Panc1 (cell line): Measurements from ENCODE around the gene MTR. TPM values are rescaled to one million over a fixed set of nuclear protein-coding genes. Genes with fewer than 3 reads are reported as not detected.

Experiments
- ATAC-seq: fragments of 200-7000 bp; cut with Tn5 transposase; 2 replicates; pipeline ENCODE4 v1.9.1; 2020; ENCODE audit warnings: mild to moderate bottlenecking, moderate library complexity
- BruUV-seq: library from RNA; stranded (reverse); fragments of 400-500 nt; replicated peaks from 2 replicates; lab custom pipeline; 2021; lab: Mats Ljungman, UMichigan
- CTCF ChIA-PET: fragments of 300-600 bp; sonication (Branson Sonifier 250); formaldehyde crosslinking; loops from one replicate; lab custom pipeline; 2022; ENCODE audit warnings: antibody characterized with exemption; lab: Charles Lee
- POLR2A ChIA-PET: fragments of 300-600 bp; sonication (Branson Sonifier 250); formaldehyde crosslinking; loops from one replicate; lab custom pipeline; 2022; ENCODE audit warnings: antibody characterized with exemption; lab: Charles Lee
- DNase-seq: peaks from one replicate; pipeline ENCODE4 v3.0.0-alpha.2; 2010; ENCODE audit warnings: low read depth, low spot score
- H3K27ac ChIP-seq: 2 replicates; pipeline ENCODE4 v1.5.1; 2011; ENCODE audit warnings: mild to moderate bottlenecking, low read length, inconsistent platforms
- H3K27me3 ChIP-seq: fragments of 200-500 bp; sonication (Bioruptor generic); 2 replicates; pipeline ENCODE4 v1.6.0; 2014; ENCODE audit warnings: low read length, inconsistent platforms; ENCODE audit not compliant: control insufficient read depth, insufficient read depth
- H3K36me3 ChIP-seq: fragments of 200-500 bp; sonication (Bioruptor generic); 2 replicates; pipeline ENCODE4 v1.5.1; 2014; ENCODE audit warnings: inconsistent platforms, mild to moderate bottlenecking, low read length, moderate library complexity; ENCODE audit not compliant: control insufficient read depth, insufficient read depth
- H3K4me1 ChIP-seq: 2 replicates; pipeline ENCODE4 v1.5.1; 2011; ENCODE audit warnings: inconsistent platforms, mild to moderate bottlenecking, low read length, moderate library complexity; ENCODE audit not compliant: control insufficient read depth, insufficient read depth
- H3K4me3 ChIP-seq, 2 experiments: 2 replicates each; pipeline ENCODE4 v1.5.1; 2011 to 2012; ENCODE audit warnings: low read depth in 2 of 2, low read length in 2 of 2, mild to moderate bottlenecking in 2 of 2, inconsistent platforms in 1 of 2, moderate library complexity in 1 of 2
- H3K9me3 ChIP-seq: fragments of 200-500 bp; sonication (Bioruptor generic); 2 replicates; pipeline ENCODE4 v1.5.1; 2014; ENCODE audit warnings: low read depth, mild to moderate bottlenecking, inconsistent platforms, low read length, moderate library complexity; ENCODE audit not compliant: control insufficient read depth, insufficient read depth
- POLR2AphosphoS5 ChIP-seq: IDR thresholded peaks from 2 replicates; pipeline ENCODE4 v1.6.1; 2012; ENCODE audit warnings: mild to moderate bottlenecking, low read depth, low read length, moderate library complexity
- SIN3A ChIP-seq: IDR thresholded peaks from 2 replicates; pipeline ENCODE4 v1.6.1; 2012; ENCODE audit warnings: low read depth, mild to moderate bottlenecking, low read length, moderate library complexity, borderline replicate concordance; ENCODE audit not compliant: insufficient read depth
- TCF7L2 ChIP-seq: IDR thresholded peaks from 2 replicates; pipeline ENCODE4 v1.6.1; 2011; ENCODE audit warnings: mild to moderate bottlenecking, low read depth, low read length, inconsistent platforms
- in situ Hi-C: cut with HindIII; loops from 2 replicates; pipeline ENCODE4 v1.10.0; 2016; ENCODE audit warnings: low sequenced_read_pairs, low pct_unique_long_range_greater_than_20kb
- intact Hi-C: fragments of 100-400 bp; cut with micrococcal nuclease; formaldehyde crosslinking; loops from one replicate; pipeline ENCODE4 v1.10.0; 2022; ENCODE audit not compliant: unreplicated experiment
- total RNA-seq: library from RNA; stranded (reverse); gene quantifications from one replicate; pipeline ENCODE4 v1.2.1, GENCODE V29; 2021; ENCODE audit not compliant: unreplicated experiment
- TF ChIP-seq, protein P1 (sequence below), 2 experiments: IDR thresholded peaks; 2 replicates each; pipeline ENCODE4 v1.6.1; 2011 to 2012; ENCODE audit warnings: low read depth in 2 of 2, control low read depth in 1 of 2, low read length in 1 of 2, mild to moderate bottlenecking in 1 of 2, moderate library complexity in 1 of 2; ENCODE audit not compliant: insufficient read depth in 1 of 2
- TF ChIP-seq, protein P2 (sequence below): fragments of 450-650 bp; IDR thresholded peaks from 2 replicates; pipeline ENCODE4 v1.5.1; 2017; ENCODE audit warnings: mild to moderate bottlenecking

The MTR gene
- total RNA-seq, 1 experiment from 2014 or later: 33.7 TPM

DNA sequence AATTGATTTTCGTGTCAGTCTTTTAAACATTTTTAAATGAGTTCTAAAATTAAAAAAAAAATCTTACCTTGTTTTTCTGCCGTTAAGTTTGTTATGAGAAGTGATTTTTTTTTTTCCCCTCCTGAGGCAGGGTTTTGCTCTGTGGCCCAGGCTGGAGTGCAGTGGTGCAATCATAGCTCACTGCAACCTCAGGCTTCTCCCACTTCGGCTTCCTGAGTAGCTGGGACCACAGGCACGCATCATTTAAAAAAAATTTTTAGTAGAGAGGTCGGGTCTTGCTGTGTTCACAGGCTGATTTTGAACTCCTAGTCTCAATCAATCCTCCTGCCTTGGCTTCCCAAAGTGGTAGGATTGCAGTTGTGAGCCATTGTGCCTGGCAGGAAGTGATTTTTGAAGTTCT, 41.1 kb downstream of the MTR start:
- peaks cover 13% of the 10 kb centered on the region for H3K36me3 ChIP-seq
- in situ Hi-C loops: no loop called here
- H3K4me3 ChIP-seq: no peak overlapping the region
- ChIA-PET POLR2A (no interaction called here), CTCF (no interaction called here)
- ATAC-seq (no peak), DNase-seq (no peak)
- H3K4me1 ChIP-seq: no peaks in the 10 kb centered on the region
- TF ChIP-seq, protein P1, sequence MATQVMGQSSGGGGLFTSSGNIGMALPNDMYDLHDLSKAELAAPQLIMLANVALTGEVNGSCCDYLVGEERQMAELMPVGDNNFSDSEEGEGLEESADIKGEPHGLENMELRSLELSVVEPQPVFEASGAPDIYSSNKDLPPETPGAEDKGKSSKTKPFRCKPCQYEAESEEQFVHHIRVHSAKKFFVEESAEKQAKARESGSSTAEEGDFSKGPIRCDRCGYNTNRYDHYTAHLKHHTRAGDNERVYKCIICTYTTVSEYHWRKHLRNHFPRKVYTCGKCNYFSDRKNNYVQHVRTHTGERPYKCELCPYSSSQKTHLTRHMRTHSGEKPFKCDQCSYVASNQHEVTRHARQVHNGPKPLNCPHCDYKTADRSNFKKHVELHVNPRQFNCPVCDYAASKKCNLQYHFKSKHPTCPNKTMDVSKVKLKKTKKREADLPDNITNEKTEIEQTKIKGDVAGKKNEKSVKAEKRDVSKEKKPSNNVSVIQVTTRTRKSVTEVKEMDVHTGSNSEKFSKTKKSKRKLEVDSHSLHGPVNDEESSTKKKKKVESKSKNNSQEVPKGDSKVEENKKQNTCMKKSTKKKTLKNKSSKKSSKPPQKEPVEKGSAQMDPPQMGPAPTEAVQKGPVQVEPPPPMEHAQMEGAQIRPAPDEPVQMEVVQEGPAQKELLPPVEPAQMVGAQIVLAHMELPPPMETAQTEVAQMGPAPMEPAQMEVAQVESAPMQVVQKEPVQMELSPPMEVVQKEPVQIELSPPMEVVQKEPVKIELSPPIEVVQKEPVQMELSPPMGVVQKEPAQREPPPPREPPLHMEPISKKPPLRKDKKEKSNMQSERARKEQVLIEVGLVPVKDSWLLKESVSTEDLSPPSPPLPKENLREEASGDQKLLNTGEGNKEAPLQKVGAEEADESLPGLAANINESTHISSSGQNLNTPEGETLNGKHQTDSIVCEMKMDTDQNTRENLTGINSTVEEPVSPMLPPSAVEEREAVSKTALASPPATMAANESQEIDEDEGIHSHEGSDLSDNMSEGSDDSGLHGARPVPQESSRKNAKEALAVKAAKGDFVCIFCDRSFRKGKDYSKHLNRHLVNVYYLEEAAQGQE (IDR thresholded peaks at IDR 0.05; ENCODE audit: insufficient read depth in 1 of 2, low read depth in 2 of 2, low read length in 1 of 2): no peak
- TF ChIP-seq POLR2AphosphoS5 (no peak), TCF7L2 (no peak), SIN3A (no peak)
- TF ChIP-seq, protein P2, sequence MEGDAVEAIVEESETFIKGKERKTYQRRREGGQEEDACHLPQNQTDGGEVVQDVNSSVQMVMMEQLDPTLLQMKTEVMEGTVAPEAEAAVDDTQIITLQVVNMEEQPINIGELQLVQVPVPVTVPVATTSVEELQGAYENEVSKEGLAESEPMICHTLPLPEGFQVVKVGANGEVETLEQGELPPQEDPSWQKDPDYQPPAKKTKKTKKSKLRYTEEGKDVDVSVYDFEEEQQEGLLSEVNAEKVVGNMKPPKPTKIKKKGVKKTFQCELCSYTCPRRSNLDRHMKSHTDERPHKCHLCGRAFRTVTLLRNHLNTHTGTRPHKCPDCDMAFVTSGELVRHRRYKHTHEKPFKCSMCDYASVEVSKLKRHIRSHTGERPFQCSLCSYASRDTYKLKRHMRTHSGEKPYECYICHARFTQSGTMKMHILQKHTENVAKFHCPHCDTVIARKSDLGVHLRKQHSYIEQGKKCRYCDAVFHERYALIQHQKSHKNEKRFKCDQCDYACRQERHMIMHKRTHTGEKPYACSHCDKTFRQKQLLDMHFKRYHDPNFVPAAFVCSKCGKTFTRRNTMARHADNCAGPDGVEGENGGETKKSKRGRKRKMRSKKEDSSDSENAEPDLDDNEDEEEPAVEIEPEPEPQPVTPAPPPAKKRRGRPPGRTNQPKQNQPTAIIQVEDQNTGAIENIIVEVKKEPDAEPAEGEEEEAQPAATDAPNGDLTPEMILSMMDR: no peak
- H3K27ac ChIP-seq: no peak overlapping the region
- intact Hi-C loops: no loop called here
- no peaks in the 10 kb centered on the region for H3K9me3 ChIP-seq
- H3K27me3 ChIP-seq: no peaks in the 10 kb centered on the region
- BruUV-seq: no TSS peak

DNA sequence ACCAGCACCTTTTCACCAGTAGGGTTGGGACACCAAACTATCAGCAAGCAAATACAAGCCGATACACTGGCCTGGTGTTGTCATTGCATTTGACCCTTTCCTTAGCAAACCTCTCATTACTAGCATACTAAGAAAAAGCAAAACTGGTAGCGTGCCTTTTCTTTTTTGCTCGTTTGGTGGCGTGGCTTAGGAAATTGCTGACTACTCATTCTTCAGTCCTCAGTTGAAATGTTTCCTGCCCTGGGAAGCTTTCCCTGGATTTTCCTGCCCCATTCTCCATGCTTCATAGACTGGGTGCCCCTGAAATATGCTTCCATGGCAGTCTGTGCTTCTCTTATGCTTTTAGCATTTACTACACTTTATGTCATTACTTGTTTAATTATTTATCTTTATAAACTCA, 42.0 kb downstream of the MTR start:
- intact Hi-C loops (no loop called here), in situ Hi-C loops (no loop called here)
- ChIA-PET POLR2A (no interaction called here), CTCF (no interaction called here)
- Histone ChIP-seq H3K4me3 (no peak overlapping the region), H3K27ac (no peak overlapping the region), H3K27me3 (no peaks in the 10 kb centered on the region), H3K4me1 (no peaks in the 10 kb centered on the region), H3K36me3 (peaks cover 13% of the 10 kb centered on the region; the same call in 1 of the 2 replicates), H3K9me3 (no peaks in the 10 kb centered on the region)
- BruUV-seq: no TSS peak
- ATAC-seq (no peak), DNase-seq (no peak)
- TF ChIP-seq SIN3A: no peak
- TF ChIP-seq, protein P1 (IDR thresholded peaks at IDR 0.05; ENCODE audit: insufficient read depth in 1 of 2, low read depth in 2 of 2, low read length in 1 of 2): no peak
- TF ChIP-seq, protein P2: no peak
- TF ChIP-seq POLR2AphosphoS5: no peak
